HG03558 (cell line): ENCODE data around the gene UBQLN1.
A peak's percentile ranks its signal among the peaks of the same experiment; 100 is the strongest.
"Not testable (repeated sequence)": the region's sequence is repeated elsewhere in the genome, so short reads cannot be mapped to it uniquely, and the experiment has no call there.

Experiments
- ATAC-seq: cut with Tn5 transposase; IDR thresholded peaks from one replicate; pipeline ENCODE4 v1.9.1; 2021; ENCODE audit warnings: moderate number of reproducible peaks; ENCODE audit not compliant: unreplicated experiment; ENCODE audit errors: extremely low read depth

UBQLN1 gene

DNA sequence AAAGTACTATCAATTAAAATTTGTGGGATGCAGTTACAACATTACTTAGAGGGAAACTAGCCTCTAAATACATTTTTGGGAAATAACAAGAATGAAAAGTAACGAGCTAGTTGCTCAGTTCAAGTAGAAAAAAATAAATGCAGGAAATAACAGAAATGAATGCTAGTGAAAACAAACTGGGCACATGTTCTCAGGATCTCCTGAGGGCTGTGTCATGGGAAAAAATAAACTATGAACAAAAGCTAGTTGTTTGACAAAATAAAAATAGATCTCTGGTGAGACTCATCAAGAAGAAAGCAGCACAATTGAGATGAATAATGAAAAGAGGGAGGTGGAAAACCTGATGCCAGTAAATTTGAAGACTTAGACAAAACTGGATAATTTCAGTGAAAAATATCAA is 68.5 kb downstream of the UBQLN1 start:
- ATAC-seq = no peak

DNA sequence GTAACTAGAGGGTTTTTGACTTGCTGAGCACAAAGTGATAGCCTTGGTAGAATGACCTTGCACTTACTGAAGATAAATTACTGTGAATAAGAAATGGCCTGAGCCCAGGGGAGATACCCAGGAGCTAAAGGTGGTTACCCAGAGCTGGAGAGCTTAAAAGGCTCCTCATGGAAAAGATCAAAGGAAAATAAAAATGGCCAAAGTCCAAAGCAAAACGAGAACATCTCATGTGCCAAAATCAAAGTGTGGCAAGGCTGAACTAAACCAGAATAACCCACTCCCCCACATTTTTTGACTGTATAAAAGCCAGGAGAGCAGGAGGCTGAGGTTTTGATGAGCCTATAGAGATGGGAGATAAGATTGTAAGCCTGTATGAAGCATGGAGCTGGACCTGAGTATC is 70.4 kb downstream of the UBQLN1 start:
- no peak for ATAC-seq

DNA sequence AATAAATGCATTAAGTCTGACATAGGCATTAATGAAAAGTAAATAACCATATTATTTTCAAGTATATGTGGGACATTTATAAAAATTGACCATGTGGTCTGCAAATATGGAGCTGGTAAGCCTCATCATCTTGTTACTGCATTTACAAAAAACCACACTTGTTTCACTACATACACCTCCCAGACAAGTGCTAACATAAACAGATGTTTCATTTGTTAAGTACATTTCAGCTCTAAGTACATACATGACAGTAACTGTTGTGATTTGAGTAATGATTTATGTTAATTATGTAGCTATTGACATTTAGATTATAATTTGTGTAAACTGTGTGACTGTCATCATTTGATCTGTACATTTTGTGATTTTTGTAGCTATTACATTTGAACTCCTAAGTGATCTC is 70.9 kb downstream of the UBQLN1 start:
- no peak for ATAC-seq

DNA sequence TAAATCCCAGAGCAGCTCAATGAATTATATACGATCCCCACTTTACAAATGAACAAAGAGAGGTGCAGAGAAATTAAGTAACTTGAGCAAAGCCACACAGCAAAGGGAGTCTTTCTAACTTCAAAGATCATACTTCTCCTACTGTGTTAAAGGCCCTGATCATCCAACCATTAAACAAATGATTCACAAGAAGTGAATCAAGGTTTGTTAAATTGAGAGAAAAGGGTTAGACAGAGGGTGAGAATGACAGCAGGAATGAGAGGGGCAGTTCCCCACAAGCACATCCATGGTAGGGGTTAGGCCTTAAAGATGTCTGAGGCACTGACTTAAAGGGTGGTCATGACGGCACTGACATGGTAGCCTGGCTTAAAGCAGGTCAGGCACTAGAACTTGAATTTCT is 74.1 kb downstream of the UBQLN1 start:
- no peak for ATAC-seq

DNA sequence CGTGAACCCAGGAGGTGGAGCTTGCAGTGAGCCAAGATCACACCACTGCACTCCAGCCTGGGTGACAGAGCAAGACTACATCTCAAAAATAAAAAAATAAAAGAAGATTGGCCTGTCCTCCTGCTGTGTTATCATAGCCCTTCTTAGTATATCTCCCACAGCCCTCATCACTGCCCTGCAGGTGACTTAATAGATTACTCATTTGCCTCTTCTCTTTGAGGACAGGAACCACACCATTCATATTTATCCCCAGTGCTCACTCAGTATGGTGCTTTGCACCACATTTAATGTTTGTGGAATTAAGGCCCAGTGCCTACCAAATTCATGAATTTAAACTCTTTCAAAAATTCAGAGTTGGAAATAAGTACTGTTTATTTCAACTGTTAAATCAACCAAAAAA is 74.5 kb downstream of the UBQLN1 start:
- no peak for ATAC-seq

DNA sequence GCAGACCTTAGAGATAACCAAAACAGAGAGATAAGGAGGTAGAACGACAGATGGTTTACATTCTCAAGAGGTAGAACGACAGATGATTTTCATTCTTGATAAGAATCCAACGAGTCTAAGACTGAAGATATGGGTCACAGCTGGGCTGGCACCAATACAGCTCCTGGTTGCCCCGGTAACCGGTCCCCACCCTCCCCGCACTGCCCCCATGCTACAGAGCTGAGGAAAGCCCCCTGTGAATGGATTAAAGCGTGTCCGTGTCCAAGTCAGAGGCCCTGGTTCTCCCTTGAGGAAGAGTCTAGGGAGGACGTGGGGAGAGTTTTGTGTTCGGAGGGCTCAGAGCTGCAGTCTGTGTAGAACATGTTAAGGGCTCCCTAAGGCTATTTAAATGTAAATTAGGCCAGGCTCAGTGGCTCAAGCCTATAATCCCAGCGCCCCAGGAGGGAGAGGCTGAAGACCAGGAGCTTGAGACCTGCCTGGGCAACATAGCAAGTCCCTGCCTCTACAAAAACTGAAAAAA is 76.8 kb downstream of the UBQLN1 start:
- ATAC-seq = no peak

DNA sequence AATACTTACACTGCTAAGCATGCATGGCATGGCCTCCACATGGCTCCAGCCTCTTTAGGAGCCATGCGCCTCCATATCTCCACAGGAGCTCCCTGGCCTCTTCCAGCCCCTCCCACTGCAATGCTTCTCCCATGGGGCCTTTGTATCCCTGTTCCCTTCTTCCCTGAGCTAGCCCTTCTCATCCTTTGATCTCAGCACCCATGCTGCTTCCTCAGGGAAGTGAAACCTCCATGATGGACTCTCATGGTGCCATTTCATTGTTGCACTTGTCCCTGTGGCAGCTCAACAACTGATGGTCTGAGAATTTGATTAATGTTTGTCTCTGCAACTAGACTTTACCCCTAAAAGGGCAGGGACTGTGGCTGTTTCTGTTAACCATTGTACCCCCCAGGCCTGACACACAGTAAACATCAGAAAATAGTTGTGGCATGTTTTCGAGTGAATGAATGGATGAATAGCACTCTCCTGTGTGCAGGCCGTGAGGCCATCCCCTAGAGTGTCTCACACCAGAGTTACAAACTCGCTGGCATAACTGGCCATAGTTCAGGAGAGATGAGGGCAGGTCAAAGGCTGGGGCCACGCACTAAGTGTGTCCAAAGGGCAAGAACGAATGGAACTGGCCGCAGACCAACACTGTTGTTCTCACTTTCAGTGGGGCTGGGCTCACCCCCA is 78.2 kb downstream of the UBQLN1 start:
- no peak for ATAC-seq

DNA sequence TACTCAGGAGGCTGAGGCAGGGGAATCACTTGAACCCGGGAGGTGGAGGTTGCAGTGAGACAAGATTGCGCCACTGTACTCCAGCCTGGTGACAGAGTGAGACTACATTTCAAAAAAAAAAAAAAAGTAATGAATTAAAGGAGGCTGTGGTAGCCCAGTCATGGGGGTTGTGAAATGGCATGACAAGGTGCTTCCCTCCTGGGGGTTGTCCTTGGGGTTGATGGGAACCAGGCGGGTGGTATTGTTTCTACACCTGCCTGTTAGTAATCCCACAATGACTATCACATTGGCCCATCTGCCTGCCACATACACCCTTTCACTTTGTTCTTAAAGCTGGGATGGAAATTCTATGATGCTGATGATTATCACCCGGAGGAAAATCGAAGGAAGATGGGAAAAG is 79.2 kb downstream of the UBQLN1 start:
- no peak for ATAC-seq

DNA sequence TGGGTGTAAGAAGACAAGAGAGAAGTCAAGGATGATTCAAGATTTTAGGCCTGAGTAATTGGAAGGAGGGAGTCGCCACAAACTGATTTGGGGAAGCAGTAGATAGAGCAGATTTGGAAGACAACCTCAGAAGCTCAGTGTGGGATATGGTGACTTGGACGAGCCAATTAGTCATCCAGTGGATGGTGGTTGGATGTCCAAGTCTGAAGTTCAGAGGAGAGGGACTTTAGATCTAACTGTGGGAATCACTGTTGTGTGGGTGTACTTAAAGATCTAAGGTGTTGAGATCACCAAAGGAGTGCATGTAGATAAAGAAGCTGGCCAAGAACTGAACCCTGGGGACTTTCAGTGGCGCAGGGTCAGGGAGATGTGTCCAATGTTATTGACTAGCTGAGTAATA is 82.6 kb downstream of the UBQLN1 start:
- no peak for ATAC-seq

DNA sequence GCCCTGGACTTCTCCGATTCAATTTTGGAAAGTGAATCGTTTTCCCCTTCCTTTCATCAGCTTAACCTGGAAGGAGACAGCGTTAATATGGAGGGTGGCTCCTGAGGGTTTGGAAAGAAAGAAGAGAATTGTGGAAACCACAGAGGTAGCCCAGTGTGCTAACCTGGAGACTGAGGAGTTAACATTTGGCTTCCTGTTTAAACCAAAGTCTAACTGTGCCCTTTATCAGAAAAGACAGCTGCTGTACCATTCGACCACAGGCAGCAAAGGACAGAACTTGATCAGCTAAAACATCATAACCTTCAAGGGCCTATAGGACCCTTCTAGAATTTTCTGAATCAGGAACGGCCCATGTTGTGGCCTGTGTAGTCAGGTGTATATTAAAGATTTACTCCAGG is 84.1 kb downstream of the UBQLN1 start:
- ATAC-seq = peak; percentile 14

DNA sequence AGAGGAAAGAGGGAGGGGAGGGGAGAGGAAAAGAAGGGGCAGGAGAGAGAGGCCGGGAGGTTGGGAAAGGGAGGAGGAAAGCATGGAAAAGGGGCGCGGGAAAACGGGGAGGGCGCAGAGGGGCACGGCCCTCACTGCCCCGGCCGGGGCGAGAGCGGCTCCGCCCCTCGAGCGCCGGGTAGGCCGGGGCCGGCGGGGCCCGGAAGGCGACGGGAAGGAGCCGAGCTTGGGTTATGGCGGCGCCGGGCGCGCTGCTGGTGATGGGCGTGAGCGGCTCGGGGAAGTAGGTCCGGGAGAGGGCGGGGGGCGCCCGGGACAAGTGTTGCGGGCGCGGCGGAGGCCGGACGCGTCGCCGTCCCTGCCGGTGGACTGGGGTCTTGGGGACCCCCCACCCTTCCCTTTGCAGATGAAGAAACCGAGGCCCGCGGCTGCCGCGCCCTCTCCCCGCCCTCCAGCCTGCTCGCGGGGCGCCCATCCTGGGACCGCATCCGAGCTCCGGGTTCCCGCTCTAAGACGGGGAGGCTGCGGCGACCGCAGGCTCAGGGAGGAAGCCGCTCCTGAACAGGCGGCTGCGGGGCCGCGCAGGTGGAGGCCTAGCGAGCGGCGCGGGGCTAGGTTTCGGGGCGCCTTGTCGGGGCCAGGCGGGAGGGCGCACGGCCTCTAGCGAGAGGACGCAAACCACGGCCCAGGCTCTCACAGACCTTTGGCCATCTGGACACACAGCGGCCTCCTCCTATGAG is 84.6 kb downstream of the UBQLN1 start, which contains the start of gene IDNK:
Gene IDNK (plus strand): TSS at position 205 of the 740 bp plus-strand sequence. CDS start 29 bp downstream, at position 234.
- peak; percentile 66 for ATAC-seq

DNA sequence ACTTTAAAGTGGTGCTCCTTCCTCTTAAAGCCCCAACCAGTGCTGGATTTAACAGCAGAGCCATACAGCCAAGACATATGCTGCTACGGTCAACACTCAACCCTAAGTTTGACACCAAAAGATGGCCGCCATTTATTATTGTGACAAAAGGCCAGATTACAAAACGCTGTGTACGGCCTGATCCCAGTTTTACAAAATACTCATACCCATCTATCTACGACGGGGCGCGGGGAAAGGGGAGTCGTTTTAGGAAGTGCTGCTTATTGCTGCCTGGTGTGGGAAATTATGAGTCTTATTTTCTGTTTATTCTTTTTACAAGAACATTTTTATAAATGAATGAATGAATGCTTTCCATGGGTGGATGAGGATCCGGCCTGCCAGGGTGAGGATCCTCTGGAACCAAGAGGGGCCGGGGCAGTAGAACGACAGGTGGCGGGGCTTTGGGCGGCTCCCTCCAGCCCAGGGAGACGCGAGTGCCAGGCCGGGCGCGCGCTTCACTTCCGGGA is 85.3 kb downstream of the UBQLN1 start:
- ATAC-seq = peak; percentile 24

DNA sequence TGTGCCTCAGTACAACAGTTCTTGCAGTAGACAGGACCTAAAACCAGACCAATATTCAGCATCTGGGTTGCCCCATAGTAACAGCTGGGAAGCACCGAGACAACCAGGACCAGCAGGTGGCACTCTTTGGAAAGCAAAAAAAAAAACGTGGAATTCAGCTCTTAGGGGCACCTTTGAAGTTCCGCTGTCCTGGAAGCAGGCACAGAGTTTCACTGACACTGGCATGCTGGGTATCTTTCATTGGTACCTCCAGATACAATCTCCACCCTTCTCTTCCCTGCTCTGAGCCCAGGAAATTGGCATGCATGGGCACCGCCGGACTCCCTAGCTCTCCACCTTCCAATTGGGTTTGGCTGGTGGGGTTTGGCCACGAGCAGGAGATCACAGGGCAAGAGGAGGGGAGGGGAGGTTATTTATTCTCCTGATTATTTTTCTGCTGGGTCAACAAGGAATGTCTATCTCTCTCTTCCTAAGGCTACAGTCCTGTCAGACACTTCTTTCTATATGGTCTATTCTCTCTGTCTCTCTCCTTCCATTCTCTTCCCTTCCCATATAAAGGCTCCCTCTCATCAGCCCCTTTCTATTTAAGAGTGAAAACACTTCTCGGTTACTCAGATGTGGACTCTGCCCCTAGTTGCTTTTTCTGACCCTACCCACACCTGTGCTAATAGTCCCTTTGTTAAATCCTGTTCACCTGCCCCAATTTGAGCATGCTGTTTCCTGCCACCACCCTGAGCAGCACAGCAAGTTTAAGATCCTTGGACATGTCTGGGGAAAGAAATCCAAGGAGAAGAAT is 86.7 kb downstream of the UBQLN1 start:
- ATAC-seq = no peak

DNA sequence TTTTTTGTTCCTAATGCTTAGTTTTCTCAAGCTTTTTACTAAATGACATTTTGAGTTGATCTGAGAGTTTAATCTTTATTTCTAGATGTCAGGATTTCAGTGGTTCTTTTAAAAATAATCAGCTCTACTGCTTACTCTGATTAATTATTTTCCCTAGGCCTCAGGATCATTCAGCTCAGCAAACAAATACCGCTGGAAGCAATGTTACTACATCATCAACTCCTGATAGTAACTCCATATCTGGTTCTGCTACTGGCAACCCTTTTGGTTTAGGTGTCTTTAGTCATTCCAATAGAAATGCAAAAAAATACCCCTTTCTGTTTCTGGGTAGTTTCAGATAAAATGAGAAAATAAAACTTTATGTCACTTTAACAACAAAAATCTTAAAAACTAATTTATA is 90.5 kb downstream of the UBQLN1 start:
- ATAC-seq = no peak

DNA sequence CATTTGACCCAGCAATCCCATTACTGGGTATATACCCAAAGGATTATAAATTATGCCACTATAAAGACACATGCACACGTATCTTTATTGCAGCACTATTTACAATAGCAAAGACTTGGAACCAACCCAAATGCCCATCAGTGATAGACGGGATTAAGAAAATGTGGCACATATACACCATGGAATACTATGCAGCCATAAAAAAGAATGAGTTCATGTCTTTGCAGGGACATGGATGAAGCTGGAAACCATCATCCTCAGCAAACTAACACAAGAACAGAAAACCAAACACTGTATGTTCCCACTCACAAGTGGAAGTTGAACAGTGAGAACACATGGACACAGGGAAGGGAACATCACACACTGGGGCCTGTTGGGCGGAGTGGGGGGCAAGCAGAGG is 94.5 kb downstream of the UBQLN1 start:
- ATAC-seq = not testable (repeated sequence)
